ENCODE measurements around the gene ZKSCAN8. TPM values are rescaled to one million over a fixed set of nuclear protein-coding genes. Genes with fewer than 3 reads are reported as not detected.

Gene ZKSCAN8
- total and polyA plus RNA-seq, 11 donors: 3.8 to 17.7 (median 13.4) TPM

- no peaks in the 10 kb centered on the region for H3K4me1 ChIP-seq
- DNase-seq (no peak), ATAC-seq (no peak)
- H3K9me3 ChIP-seq: peaks cover 0 to 36% (median 2%) of the 10 kb centered on the region in 12 donors
- H3K27ac ChIP-seq: no peak overlapping the region
- TF ChIP-seq POLR2A (IDR thresholded peaks at IDR 0.05) (no peak), CTCF (IDR thresholded peaks at IDR 0.05) (no peak)
- intact Hi-C loops (cut with DNase I): no loop called here
- WGBS, 4 donors: 49 to 79% (median 60%) methylated on average over 1 of the region's 1 CpG
- no peak overlapping the region for H3K4me3 ChIP-seq
- H3K27me3 ChIP-seq: peaks cover 0 to 63% (median 19%) of the 10 kb centered on the region in 9 donors
- H3K36me3 ChIP-seq: no peaks in the 10 kb centered on the region
Measured at GRCh38 chr6:28200020-28200419, 58.3 kb downstream of the ZKSCAN8 start.

DNA sequence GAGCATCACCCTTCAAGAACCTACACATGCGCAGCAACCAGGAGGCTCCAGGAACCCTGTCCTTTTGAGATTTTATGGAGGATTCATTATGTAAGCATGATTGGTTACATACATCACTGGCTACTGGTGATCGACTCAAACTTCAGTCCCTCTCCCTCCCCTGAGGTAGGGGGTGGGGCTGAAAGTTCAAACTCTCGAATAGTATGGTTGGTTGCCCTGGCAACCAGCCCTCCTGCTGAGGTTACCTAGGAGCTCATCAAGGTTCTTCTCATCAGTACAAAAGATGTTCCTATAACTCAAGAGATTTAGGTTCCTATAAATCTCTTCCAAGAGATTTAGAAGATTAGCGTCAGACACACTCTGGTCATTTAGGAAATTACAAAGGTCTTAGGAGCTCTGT lies 61.5 kb downstream of the ZKSCAN8 start:
- H3K4me1 ChIP-seq: peaks cover 0 to 12% (median 4%) of the 10 kb centered on the region in 12 donors
- peaks cover 11 to 84% (median 49%) of the 10 kb centered on the region in 9 donors for H3K27me3 ChIP-seq
- ATAC-seq (no peak), DNase-seq (no peak)
- no peaks in the 10 kb centered on the region for H3K36me3 ChIP-seq
- intact Hi-C loops (cut with DNase I): no loop called here
- WGBS, 4 donors: 30 to 41% (median 34%) methylated on average over 4 of the region's 4 CpGs
- peaks cover 0 to 14% (median 0%) of the 10 kb centered on the region in 12 donors for H3K9me3 ChIP-seq
- H3K27ac ChIP-seq: no peak overlapping the region
- TF ChIP-seq CTCF (IDR thresholded peaks at IDR 0.05): no peak
- no peak for TF ChIP-seq POLR2A (IDR thresholded peaks at IDR 0.05)
- H3K4me3 ChIP-seq: no peak overlapping the region

DNA sequence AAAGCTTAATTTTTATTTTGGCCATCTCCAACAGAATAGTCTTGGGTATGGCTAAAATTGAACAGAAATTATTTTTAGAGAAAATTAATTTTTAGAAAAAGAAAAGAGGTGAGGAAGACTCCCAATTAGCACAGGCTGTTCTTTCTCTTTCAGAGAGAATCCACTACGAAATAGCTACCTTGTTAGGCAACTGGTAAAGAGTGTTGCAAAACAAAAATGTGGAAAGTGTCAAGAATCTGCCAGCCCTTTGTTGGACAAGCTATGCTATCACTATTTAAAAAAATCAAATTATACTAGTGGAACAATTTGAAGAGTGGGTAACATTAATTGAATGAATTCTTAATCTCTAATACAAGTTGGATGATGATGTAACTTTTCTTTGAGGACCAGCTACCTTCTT lies 64.2 kb downstream of the ZKSCAN8 start:
- TF ChIP-seq POLR2A (IDR thresholded peaks at IDR 0.05): no peak
- no peak for TF ChIP-seq CTCF (IDR thresholded peaks at IDR 0.05)
- Histone ChIP-seq H3K27me3 (peaks cover 33 to 92% (median 68%) of the 10 kb centered on the region in 9 donors), H3K9me3 (peaks cover 0 to 14% (median 0%) of the 10 kb centered on the region in 12 donors), H3K4me1 (peaks cover 0 to 16% (median 4%) of the 10 kb centered on the region in 12 donors), H3K36me3 (no peaks in the 10 kb centered on the region), H3K27ac (no peak overlapping the region), H3K4me3 (no peak overlapping the region)
- no peak for ATAC-seq
- intact Hi-C loops (cut with DNase I): no loop called here
- no peak for DNase-seq
- 53 to 65% (median 63%) methylated on average over 1 of the region's 1 CpG for WGBS, 4 donors

GRCh38 chr6:28206527-28206926 lies 64.8 kb downstream of the ZKSCAN8 start:
- Histone ChIP-seq H3K27me3 (peaks cover 39 to 93% (median 74%) of the 10 kb centered on the region in 9 donors), H3K36me3 (no peaks in the 10 kb centered on the region), H3K4me3 (no peak overlapping the region), H3K9me3 (peaks cover 0 to 14% (median 0%) of the 10 kb centered on the region in 12 donors), H3K4me1 (peaks cover 0 to 16% (median 4%) of the 10 kb centered on the region in 12 donors), H3K27ac (no peak overlapping the region)
- DNase-seq (no peak), ATAC-seq (no peak)
- intact Hi-C loops (cut with DNase I): no loop called here
- WGBS, 4 donors: 36 to 43% (median 40%) methylated on average over 3 of the region's 3 CpGs
- TF ChIP-seq POLR2A (IDR thresholded peaks at IDR 0.05): no peak
- no peak for TF ChIP-seq CTCF (IDR thresholded peaks at IDR 0.05)
